ENCODE measurements around the gene RALY. TPM values are rescaled to one million over a fixed set of nuclear protein-coding genes. Genes with fewer than 3 reads are reported as not detected.

Gene RALY
- polyA plus RNA-seq, 2 donors: 90.6 to 118 TPM

GRCh38 chr20:34066476-34067090, 72.9 kb downstream of the RALY start:
- Histone ChIP-seq H3K9me3 (ENCODE audit: control insufficient read depth in 2 of 2, insufficient read depth in 1 of 2, low read depth in 1 of 2, low read length in 1 of 2) (no peaks in the 10 kb centered on the region), H3K27ac (ENCODE audit: low read depth in 2 of 2, low read length in 1 of 2) (no peak overlapping the region), H3K4me3 (ENCODE audit: low read depth in 1 of 2, low read length in 2 of 2) (no peak overlapping the region), H3K36me3 (ENCODE audit: control insufficient read depth in 2 of 2, insufficient read depth in 2 of 2, low read length in 1 of 2) (no peaks in the 10 kb centered on the region), H3K27me3 (ENCODE audit: control insufficient read depth in 1 of 2, insufficient read depth in 2 of 2, low read length in 2 of 2) (no peaks in the 10 kb centered on the region), H3K4me1 (ENCODE audit: control insufficient read depth in 2 of 2, insufficient read depth in 2 of 2, low read length in 1 of 2) (peaks cover 3 to 4% of the 10 kb centered on the region in 2 donors)
- 51 to 60% methylated on average over 3 of the region's 3 CpGs for WGBS, 2 donors

GRCh38 chr20:34068001-34068400, 74.3 kb downstream of the RALY start:
- no peak overlapping the region for H3K27ac ChIP-seq (ENCODE audit: low read depth in 2 of 2, low read length in 1 of 2)
- WGBS, 2 donors: 77 to 79% methylated on average over 1 of the region's 1 CpG
- H3K4me3 ChIP-seq (ENCODE audit: low read depth in 1 of 2, low read length in 2 of 2): no peak overlapping the region
- H3K4me1 ChIP-seq (ENCODE audit: control insufficient read depth in 2 of 2, insufficient read depth in 2 of 2, low read length in 1 of 2): peaks cover 3 to 4% of the 10 kb centered on the region in 2 donors
- no peaks in the 10 kb centered on the region for H3K9me3 ChIP-seq (ENCODE audit: control insufficient read depth in 2 of 2, insufficient read depth in 1 of 2, low read depth in 1 of 2, low read length in 1 of 2)
- peaks cover 0 to 5% of the 10 kb centered on the region in 2 donors for H3K36me3 ChIP-seq (ENCODE audit: control insufficient read depth in 2 of 2, insufficient read depth in 2 of 2, low read length in 1 of 2)
- no peaks in the 10 kb centered on the region for H3K27me3 ChIP-seq (ENCODE audit: control insufficient read depth in 1 of 2, insufficient read depth in 2 of 2, low read length in 2 of 2)

GRCh38 chr20:34069341-34070078, 75.8 kb downstream of the RALY start:
- Histone ChIP-seq H3K27ac (ENCODE audit: low read depth in 2 of 2, low read length in 1 of 2) (peak overlapping the region; percentile 28 to 42), H3K4me1 (ENCODE audit: control insufficient read depth in 2 of 2, insufficient read depth in 2 of 2, low read length in 1 of 2) (peaks cover 3 to 4% of the 10 kb centered on the region in 2 donors), H3K4me3 (ENCODE audit: low read depth in 1 of 2, low read length in 2 of 2) (no peak overlapping the region), H3K9me3 (ENCODE audit: control insufficient read depth in 2 of 2, insufficient read depth in 1 of 2, low read depth in 1 of 2, low read length in 1 of 2) (no peaks in the 10 kb centered on the region), H3K27me3 (ENCODE audit: control insufficient read depth in 1 of 2, insufficient read depth in 2 of 2, low read length in 2 of 2) (no peaks in the 10 kb centered on the region), H3K36me3 (ENCODE audit: control insufficient read depth in 2 of 2, insufficient read depth in 2 of 2, low read length in 1 of 2) (peaks cover 0 to 10% of the 10 kb centered on the region in 2 donors)
- WGBS, 2 donors: 22 to 26% methylated on average over 7 of the region's 7 CpGs

GRCh38 chr20:34070079-34070439, 76.3 kb downstream of the RALY start:
- no peaks in the 10 kb centered on the region for H3K27me3 ChIP-seq (ENCODE audit: control insufficient read depth in 1 of 2, insufficient read depth in 2 of 2, low read length in 2 of 2)
- H3K27ac ChIP-seq (ENCODE audit: low read depth in 2 of 2, low read length in 1 of 2): no peak overlapping the region
- H3K9me3 ChIP-seq (ENCODE audit: control insufficient read depth in 2 of 2, insufficient read depth in 1 of 2, low read depth in 1 of 2, low read length in 1 of 2): no peaks in the 10 kb centered on the region
- peaks cover 3 to 4% of the 10 kb centered on the region in 2 donors for H3K4me1 ChIP-seq (ENCODE audit: control insufficient read depth in 2 of 2, insufficient read depth in 2 of 2, low read length in 1 of 2)
- H3K36me3 ChIP-seq (ENCODE audit: control insufficient read depth in 2 of 2, insufficient read depth in 2 of 2, low read length in 1 of 2): peaks cover 3 to 10% of the 10 kb centered on the region in 2 donors
- no peak overlapping the region for H3K4me3 ChIP-seq (ENCODE audit: low read depth in 1 of 2, low read length in 2 of 2)
- WGBS, 2 donors: 77 to 79% methylated on average over 3 of the region's 3 CpGs

- H3K36me3 ChIP-seq (ENCODE audit: control insufficient read depth in 2 of 2, insufficient read depth in 2 of 2, low read length in 1 of 2): peaks cover 3 to 17% of the 10 kb centered on the region in 2 donors
- WGBS, 2 donors: 79% methylated on average over 8 of the region's 8 CpGs
- H3K27me3 ChIP-seq (ENCODE audit: control insufficient read depth in 1 of 2, insufficient read depth in 2 of 2, low read length in 2 of 2): no peaks in the 10 kb centered on the region
- H3K4me1 ChIP-seq (ENCODE audit: control insufficient read depth in 2 of 2, insufficient read depth in 2 of 2, low read length in 1 of 2): peaks cover 0 to 3% of the 10 kb centered on the region in 2 donors
- no peak overlapping the region for H3K4me3 ChIP-seq (ENCODE audit: low read depth in 1 of 2, low read length in 2 of 2)
- H3K9me3 ChIP-seq (ENCODE audit: control insufficient read depth in 2 of 2, insufficient read depth in 1 of 2, low read depth in 1 of 2, low read length in 1 of 2): no peaks in the 10 kb centered on the region
- no peak overlapping the region for H3K27ac ChIP-seq (ENCODE audit: low read depth in 2 of 2, low read length in 1 of 2)
Observed at GRCh38 chr20:34070859-34071258, 77.1 kb downstream of the RALY start.

- WGBS, 2 donors: 92 to 99% methylated on average over 8 of the region's 8 CpGs
- H3K36me3 ChIP-seq (ENCODE audit: control insufficient read depth in 2 of 2, insufficient read depth in 2 of 2, low read length in 1 of 2): peaks cover 3 to 28% of the 10 kb centered on the region in 2 donors
- H3K9me3 ChIP-seq (ENCODE audit: control insufficient read depth in 2 of 2, insufficient read depth in 1 of 2, low read depth in 1 of 2, low read length in 1 of 2): no peaks in the 10 kb centered on the region
- no peaks in the 10 kb centered on the region for H3K27me3 ChIP-seq (ENCODE audit: control insufficient read depth in 1 of 2, insufficient read depth in 2 of 2, low read length in 2 of 2)
- H3K27ac ChIP-seq (ENCODE audit: low read depth in 2 of 2, low read length in 1 of 2): no peak overlapping the region
- H3K4me1 ChIP-seq (ENCODE audit: control insufficient read depth in 2 of 2, insufficient read depth in 2 of 2, low read length in 1 of 2): peaks cover 0 to 3% of the 10 kb centered on the region in 2 donors
- H3K4me3 ChIP-seq (ENCODE audit: low read depth in 1 of 2, low read length in 2 of 2): no peak overlapping the region
Observed at GRCh38 chr20:34072076-34072475, 78.4 kb downstream of the RALY start.

GRCh38 chr20:34072778-34073177, 79.1 kb downstream of the RALY start:
- Histone ChIP-seq H3K9me3 (ENCODE audit: control insufficient read depth in 2 of 2, insufficient read depth in 1 of 2, low read depth in 1 of 2, low read length in 1 of 2) (no peaks in the 10 kb centered on the region), H3K4me3 (ENCODE audit: low read depth in 1 of 2, low read length in 2 of 2) (no peak overlapping the region), H3K4me1 (ENCODE audit: control insufficient read depth in 2 of 2, insufficient read depth in 2 of 2, low read length in 1 of 2) (peaks cover 0 to 3% of the 10 kb centered on the region in 2 donors), H3K36me3 (ENCODE audit: control insufficient read depth in 2 of 2, insufficient read depth in 2 of 2, low read length in 1 of 2) (peaks cover 6 to 33% of the 10 kb centered on the region in 2 donors), H3K27ac (ENCODE audit: low read depth in 2 of 2, low read length in 1 of 2) (no peak overlapping the region), H3K27me3 (ENCODE audit: control insufficient read depth in 1 of 2, insufficient read depth in 2 of 2, low read length in 2 of 2) (no peaks in the 10 kb centered on the region)
- WGBS, 2 donors: 89 to 90% methylated on average over 1 of the region's 1 CpG

- peaks cover 12 to 47% of the 10 kb centered on the region in 2 donors for H3K36me3 ChIP-seq (ENCODE audit: control insufficient read depth in 2 of 2, insufficient read depth in 2 of 2, low read length in 1 of 2)
- 74 to 77% methylated on average over 7 of the region's 7 CpGs for WGBS, 2 donors
- H3K4me1 ChIP-seq (ENCODE audit: control insufficient read depth in 2 of 2, insufficient read depth in 2 of 2, low read length in 1 of 2): peaks cover 0 to 3% of the 10 kb centered on the region in 2 donors
Observed at GRCh38 chr20:34074101-34074760, 80.5 kb downstream of the RALY start.

GRCh38 chr20:34075647-34076046, 81.9 kb downstream of the RALY start:
- H3K4me1 ChIP-seq (ENCODE audit: control insufficient read depth in 2 of 2, insufficient read depth in 2 of 2, low read length in 1 of 2): no peaks in the 10 kb centered on the region
- no peak overlapping the region for H3K27ac ChIP-seq (ENCODE audit: low read depth in 2 of 2, low read length in 1 of 2)
- H3K36me3 ChIP-seq (ENCODE audit: control insufficient read depth in 2 of 2, insufficient read depth in 2 of 2, low read length in 1 of 2): peaks cover 12 to 57% of the 10 kb centered on the region in 2 donors
- no peak overlapping the region for H3K4me3 ChIP-seq (ENCODE audit: low read depth in 1 of 2, low read length in 2 of 2)
- H3K9me3 ChIP-seq (ENCODE audit: control insufficient read depth in 2 of 2, insufficient read depth in 1 of 2, low read depth in 1 of 2, low read length in 1 of 2): no peaks in the 10 kb centered on the region
- no peaks in the 10 kb centered on the region for H3K27me3 ChIP-seq (ENCODE audit: control insufficient read depth in 1 of 2, insufficient read depth in 2 of 2, low read length in 2 of 2)
- WGBS, 2 donors: 90 to 92% methylated on average over 16 of the region's 16 CpGs

More at GRCh38 chr20:34074101-34074760, 80.5 kb downstream of the RALY start:
- Histone ChIP-seq H3K9me3 (ENCODE audit: control insufficient read depth in 2 of 2, insufficient read depth in 1 of 2, low read depth in 1 of 2, low read length in 1 of 2) (no peaks in the 10 kb centered on the region), H3K27me3 (ENCODE audit: control insufficient read depth in 1 of 2, insufficient read depth in 2 of 2, low read length in 2 of 2) (no peaks in the 10 kb centered on the region), H3K27ac (ENCODE audit: low read depth in 2 of 2, low read length in 1 of 2) (no peak overlapping the region), H3K4me3 (ENCODE audit: low read depth in 1 of 2, low read length in 2 of 2) (no peak overlapping the region)
